ENCODE data around the gene TMEM217. TPM values are rescaled to one million over a fixed set of nuclear protein-coding genes. Genes with fewer than 3 reads are reported as not detected.
A peak's percentile ranks its signal among the peaks of the same experiment; 100 is the strongest.

Gene TMEM217
- total and polyA plus RNA-seq, 2 of the 4 experiments (the other 2 are of a cell fraction), result 1.4 to 3.5 TPM

GRCh38 chr6:37236921-37237320, 21.0 kb downstream of the TMEM217 start:
- H3K27ac ChIP-seq (ENCODE audit: insufficient read depth, low read length), result no peak overlapping the region
- H3K23ac ChIP-seq (ENCODE audit: low read depth, low read length), result peak overlapping the region; percentile 11
- peak overlapping the region; percentile 10 for H3K14ac ChIP-seq (replicated peaks; ENCODE audit: low read depth, low read length)
- peak overlapping the region; percentile 26 for H3K4ac ChIP-seq (ENCODE audit: low read depth, low read length)
- H2AK9ac ChIP-seq (replicated peaks; ENCODE audit: low read depth, low read length, poor library complexity), result no peak overlapping the region
- no peak overlapping the region for H3K56ac ChIP-seq (ENCODE audit: extremely low read depth, insufficient read depth, low read length)
- WGBS, 2 experiments (ENCODE audit: extremely low coverage in 2 of 2, insufficient read length in 1 of 2), result no CpG with 5 or more reads among the region's 2 CpGs
- TF ChIP-seq, protein P1, sequence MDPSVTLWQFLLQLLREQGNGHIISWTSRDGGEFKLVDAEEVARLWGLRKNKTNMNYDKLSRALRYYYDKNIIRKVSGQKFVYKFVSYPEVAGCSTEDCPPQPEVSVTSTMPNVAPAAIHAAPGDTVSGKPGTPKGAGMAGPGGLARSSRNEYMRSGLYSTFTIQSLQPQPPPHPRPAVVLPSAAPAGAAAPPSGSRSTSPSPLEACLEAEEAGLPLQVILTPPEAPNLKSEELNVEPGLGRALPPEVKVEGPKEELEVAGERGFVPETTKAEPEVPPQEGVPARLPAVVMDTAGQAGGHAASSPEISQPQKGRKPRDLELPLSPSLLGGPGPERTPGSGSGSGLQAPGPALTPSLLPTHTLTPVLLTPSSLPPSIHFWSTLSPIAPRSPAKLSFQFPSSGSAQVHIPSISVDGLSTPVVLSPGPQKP (IDR thresholded peaks at IDR 0.05; ENCODE audit: borderline replicate concordance, low read depth, low read length), result no peak
- TF ChIP-seq USF2 (IDR thresholded peaks at IDR 0.05; ENCODE audit: low read depth, low read length) (no peak), FOS (IDR thresholded peaks at IDR 0.05; ENCODE audit: low read depth, low read length) (no peak), NFE2L2 (IDR thresholded peaks at IDR 0.05; ENCODE audit: low read depth, low read length) (no peak), RFX5 (IDR thresholded peaks at IDR 0.05; ENCODE audit: low read depth, low read length) (no peak), POLR2A (IDR thresholded peaks at IDR 0.05; ENCODE audit: low read depth, low read length) (no peak), MAFK (IDR thresholded peaks at IDR 0.05; ENCODE audit: low read depth, low read length) (no peak), CTCF (conservative IDR thresholded peaks at IDR 0.05; ENCODE audit: low read depth, low read length) (no peak)
- no peaks in the 10 kb centered on the region for H3K36me3 ChIP-seq (ENCODE audit: control insufficient read depth, insufficient read depth, low read length)
- H3K4me3 ChIP-seq (ENCODE audit: insufficient read depth, low read depth, low read length), result no peak overlapping the region
- H3K9me1 ChIP-seq (ENCODE audit: insufficient read depth, low read length), result peaks cover 10% of the 10 kb centered on the region
- peak overlapping the region; percentile 58 for H2AK5ac ChIP-seq (ENCODE audit: low read depth, low read length)
- H4K91ac ChIP-seq (ENCODE audit: insufficient read depth, low read depth, low read length), result no peak overlapping the region
- peak overlapping the region; percentile 21 for H2BK5ac ChIP-seq (ENCODE audit: low read depth, low read length, poor library complexity, severe bottlenecking)
- H4K8ac ChIP-seq (ENCODE audit: low read depth in 2 of 2, low read length in 2 of 2), result peak overlapping the region in 1 of 2 experiments; percentile 56; a peak in 2 of 4 replicates
- H3K18ac ChIP-seq (ENCODE audit: low read depth, low read length), result peak overlapping the region; percentile 2; the same call in 1 of the 2 replicates
- ATAC-seq (ENCODE audit: low read depth) (no peak), DNase-seq (peak; percentile 39)
- intact Hi-C loops (cut with micrococcal nuclease) (no loop called here), dilution Hi-C loops (cut with HindIII; ENCODE audit: low sequenced_read_pairs, unreplicated experiment) (no loop called here), in situ Hi-C loops (cut with MboI; ENCODE audit: low sequenced_read_pairs) (no loop called here)
- peaks cover 16% of the 10 kb centered on the region for H3K4me1 ChIP-seq (ENCODE audit: control insufficient read depth, insufficient read depth, low read length)
- BruUV-seq (replicated peaks), result no TSS peak
- H3K9ac ChIP-seq (ENCODE audit: low read depth, low read length), result no peak overlapping the region
- H3K27me3 ChIP-seq (ENCODE audit: control insufficient read depth, insufficient read depth, low read length), result no peaks in the 10 kb centered on the region
- H4K20me1 ChIP-seq (ENCODE audit: insufficient read depth, low read length), result no peaks in the 10 kb centered on the region
- peak overlapping the region; percentile 3; the same call in 1 of the 3 replicates for H2BK15ac ChIP-seq (ENCODE audit: low read depth, low read length)
- ChIA-PET CTCF (no interaction called here), POLR2A (ENCODE audit: unreplicated experiment) (no interaction called here)
- H2AFZ ChIP-seq (replicated peaks; ENCODE audit: low read length, poor library complexity), result peak overlapping the region; percentile 47
- peaks cover 0 to 4% of the 10 kb centered on the region in 2 experiments; a peak in 1 of 4 replicates for H3K79me1 ChIP-seq (ENCODE audit: low read depth in 1 of 2, low read length in 2 of 2)
- no peak overlapping the region for H3K4me2 ChIP-seq (ENCODE audit: low read depth, low read length)
- peak overlapping the region; percentile 20; the same call in 1 of the 2 replicates for H4K5ac ChIP-seq (ENCODE audit: low read depth, low read length)
- H2BK120ac ChIP-seq (ENCODE audit: low read depth, low read length), result peak overlapping the region; percentile 52; the same call in 1 of the 2 replicates
- no peaks in the 10 kb centered on the region for H3K9me3 ChIP-seq (ENCODE audit: control insufficient read depth, insufficient read depth, low read length)
- peak overlapping the region; percentile 41; the same call in 1 of the 2 replicates for H2BK20ac ChIP-seq (ENCODE audit: low read depth, low read length)

All from IMR-90 (cell line).